GM18526 (cell line): ENCODE data around the gene SPTBN2.

Experiments
- POLR2A ChIP-seq: IDR thresholded peaks from 3 replicates; pipeline ENCODE4 v1.6.1; 2011; ENCODE audit not compliant: insufficient read length; ENCODE audit errors: extremely low read depth

SPTBN2 gene

DNA sequence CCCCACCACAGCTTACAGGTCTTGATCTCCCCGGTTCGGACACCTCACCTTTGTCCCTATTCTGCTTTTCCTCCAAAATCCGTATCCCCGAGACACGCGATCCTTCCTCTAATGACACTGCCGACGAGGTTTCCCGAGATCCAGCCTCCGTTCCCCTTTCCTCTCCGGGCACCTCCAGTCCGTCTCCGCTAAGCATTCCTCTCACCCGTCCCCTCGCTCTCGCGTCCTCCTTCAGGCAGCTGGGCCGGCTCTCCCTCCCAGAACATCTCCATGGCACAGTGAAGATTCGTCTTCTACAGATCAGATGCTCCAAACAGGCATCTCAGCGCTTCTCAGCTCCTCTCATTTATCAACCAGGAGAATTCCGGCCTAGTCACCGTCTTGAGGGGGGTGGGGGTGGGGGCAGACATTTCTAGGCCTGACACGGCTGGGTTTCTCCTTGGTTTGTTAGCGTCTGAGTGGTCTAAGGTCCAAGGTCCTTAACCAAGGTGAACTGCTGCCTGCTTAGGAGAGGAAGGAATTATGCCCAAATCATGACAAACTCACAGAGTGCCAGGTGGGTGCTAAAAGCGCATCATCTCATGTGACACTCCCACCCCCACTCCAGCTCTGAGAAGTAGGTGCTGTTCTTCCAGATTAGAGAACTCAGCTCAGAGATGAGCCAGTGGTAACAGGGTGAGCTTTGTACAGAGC is at the start of gene SPTBN2:
Gene SPTBN2, minus strand, starts transcription at position 524 of the 693 bp plus-strand sequence. CDS start 7,976 bp downstream, outside the sequence.
- TF ChIP-seq POLR2A: no peak

DNA sequence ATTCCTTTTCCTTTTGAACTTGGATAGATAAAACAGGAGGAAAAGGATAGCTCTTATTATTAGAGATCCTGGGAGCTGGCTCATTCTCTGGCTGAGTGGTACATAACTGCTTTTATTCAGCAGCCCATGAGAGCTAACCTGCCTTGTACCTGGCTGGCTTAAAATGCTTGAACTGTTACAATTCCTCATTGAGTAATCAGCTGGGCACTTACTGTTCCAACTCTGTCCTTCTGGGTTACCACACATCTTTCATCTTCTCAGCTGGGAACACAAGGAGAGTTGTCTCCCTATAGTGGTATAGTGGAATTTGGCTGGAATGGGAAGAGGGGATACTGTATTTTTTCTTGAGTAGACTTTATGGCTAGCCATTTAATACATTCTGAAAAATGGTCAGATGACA is 39.8 kb upstream of the SPTBN2 start:
- no peak for TF ChIP-seq POLR2A

- TF ChIP-seq POLR2A: no peak
Measured at GRCh38 chr11:66768088-66768521, 39.1 kb upstream of the SPTBN2 start.

DNA sequence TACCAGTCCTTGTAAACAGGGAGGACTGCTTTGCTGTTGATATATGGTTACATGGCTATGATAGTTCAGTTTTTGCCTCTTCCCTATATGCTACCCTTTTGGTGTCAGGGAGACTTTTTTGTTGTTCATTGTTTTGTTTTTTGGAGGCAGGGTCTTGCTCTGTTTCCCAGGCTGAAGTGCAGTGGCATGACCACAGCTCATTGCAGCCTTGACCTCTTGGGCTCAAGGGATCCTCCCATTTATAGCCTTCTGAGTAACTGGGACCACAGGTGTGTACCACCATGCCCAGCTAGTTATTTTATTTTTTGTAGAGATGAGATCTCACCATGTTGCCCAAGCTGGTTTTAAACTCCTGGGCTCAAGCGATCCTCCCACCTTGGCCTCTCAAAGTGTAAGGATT is 38.6 kb upstream of the SPTBN2 start:
- TF ChIP-seq POLR2A: no peak

- TF ChIP-seq POLR2A: no peak
Measured at GRCh38 chr11:66766681-66767080, 37.7 kb upstream of the SPTBN2 start.

GRCh38 chr11:66762088-66762487 is 33.1 kb upstream of the SPTBN2 start:
- TF ChIP-seq POLR2A: no peak

GRCh38 chr11:66752148-66752547 is 23.1 kb upstream of the SPTBN2 start:
- TF ChIP-seq POLR2A: no peak

GRCh38 chr11:66749091-66749490 is 20.1 kb upstream of the SPTBN2 start:
- no peak for TF ChIP-seq POLR2A

DNA sequence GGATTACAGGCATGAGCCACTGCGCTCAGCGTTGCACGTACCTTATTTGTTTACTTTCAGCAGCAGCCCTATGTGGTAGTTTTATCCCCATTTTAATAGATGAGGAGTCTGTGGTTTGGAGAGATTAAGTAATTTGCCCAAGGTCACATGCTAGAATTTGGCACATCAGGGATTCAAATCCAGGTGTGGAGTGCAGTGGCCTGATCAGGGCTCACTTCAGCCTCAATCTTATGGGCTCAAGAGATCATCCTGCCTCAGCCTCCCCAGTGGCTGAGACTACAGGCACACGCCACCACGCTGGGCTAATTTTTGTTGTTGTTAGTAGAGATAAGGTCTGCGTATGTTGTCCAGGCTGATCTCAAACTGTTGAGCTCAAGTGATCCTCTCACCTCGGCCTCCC is 18.5 kb upstream of the SPTBN2 start:
- TF ChIP-seq POLR2A: no peak

DNA sequence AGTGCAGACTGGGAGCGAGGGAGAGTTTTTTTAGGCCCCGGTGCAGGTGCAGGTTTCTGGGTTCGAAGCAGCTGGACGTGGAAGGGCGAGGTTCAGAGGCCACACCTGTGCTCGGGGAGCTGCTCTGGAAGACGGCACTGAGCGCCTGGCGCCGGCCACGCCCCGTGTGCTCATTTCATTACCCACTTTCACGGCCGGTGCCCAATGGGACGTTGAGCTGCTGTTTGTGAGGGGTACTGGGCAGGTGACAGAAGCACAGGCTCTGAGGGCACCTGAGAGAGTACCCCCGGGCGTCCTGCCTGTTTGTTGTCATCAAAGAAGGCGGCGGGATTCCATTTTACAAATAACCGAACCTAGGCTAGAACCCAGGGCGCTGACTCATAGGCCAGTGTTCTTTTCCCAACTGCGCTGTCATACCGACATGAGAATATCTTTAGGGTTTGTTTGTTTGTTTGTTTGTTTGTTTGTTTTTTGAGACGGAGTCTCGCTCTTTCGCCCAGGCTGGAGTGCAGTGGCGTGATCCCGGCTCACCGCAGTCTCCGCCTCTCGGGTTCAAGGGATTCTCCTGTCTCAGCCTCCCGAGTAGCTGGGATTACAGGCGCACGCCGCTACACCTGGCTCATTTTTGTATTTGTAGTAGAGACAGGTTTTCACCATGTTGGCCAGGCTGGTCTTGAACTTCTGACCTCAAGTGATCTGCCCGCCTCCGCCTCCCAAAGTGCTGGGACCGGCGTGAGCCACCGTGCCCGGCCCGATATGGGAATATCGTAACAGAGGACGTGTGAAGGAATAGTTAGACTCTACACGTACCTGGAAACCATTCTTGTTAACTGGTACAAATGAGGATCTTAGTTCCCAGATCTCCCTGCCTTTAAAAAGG is 16.6 kb upstream of the SPTBN2 start:
- peak; percentile 31 for TF ChIP-seq POLR2A

DNA sequence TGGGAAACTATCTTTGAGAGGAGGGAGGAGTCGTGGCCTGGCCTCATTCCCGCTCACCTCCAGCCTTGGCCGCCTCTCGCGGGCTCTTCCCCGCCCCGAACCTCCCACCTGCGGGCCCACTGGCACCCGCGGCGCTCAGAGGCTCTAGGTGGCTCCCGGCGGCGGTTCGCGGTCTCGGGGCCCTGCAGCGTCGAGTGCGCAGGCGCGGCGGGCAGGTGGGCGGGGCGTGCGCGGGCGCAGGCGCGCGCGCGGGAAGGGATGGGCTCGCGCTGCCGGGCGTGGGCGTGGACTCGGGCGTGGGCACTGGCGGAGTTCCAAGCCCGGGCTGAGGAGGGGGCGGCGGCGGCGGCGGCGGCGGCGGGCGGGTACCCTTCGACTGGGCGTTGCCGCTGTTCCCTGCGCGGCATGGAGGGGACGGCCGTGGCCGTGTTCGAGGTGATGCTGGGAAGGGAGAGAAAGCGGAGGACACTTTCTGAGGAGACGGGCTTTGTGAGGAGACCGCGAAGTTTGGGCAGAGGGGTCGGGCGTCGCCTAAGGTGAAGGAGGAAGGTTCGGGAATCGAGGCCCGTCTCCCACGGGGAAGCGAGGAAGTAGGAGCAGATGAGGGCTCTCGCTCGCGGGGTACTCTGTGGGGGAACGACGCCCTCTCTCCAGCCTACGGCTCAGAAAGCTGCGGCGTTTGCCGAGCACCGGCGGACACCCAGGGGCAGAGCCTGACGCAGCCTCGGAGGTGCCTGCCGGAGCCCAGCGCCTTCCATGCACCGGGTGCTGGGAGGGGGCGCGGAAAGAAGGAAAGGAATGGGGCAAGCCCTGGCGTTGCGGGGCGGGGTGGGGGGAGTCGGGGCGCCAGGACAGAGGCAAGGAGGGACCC is 15.7 kb upstream of the SPTBN2 start:
- peak; percentile 84 for TF ChIP-seq POLR2A

DNA sequence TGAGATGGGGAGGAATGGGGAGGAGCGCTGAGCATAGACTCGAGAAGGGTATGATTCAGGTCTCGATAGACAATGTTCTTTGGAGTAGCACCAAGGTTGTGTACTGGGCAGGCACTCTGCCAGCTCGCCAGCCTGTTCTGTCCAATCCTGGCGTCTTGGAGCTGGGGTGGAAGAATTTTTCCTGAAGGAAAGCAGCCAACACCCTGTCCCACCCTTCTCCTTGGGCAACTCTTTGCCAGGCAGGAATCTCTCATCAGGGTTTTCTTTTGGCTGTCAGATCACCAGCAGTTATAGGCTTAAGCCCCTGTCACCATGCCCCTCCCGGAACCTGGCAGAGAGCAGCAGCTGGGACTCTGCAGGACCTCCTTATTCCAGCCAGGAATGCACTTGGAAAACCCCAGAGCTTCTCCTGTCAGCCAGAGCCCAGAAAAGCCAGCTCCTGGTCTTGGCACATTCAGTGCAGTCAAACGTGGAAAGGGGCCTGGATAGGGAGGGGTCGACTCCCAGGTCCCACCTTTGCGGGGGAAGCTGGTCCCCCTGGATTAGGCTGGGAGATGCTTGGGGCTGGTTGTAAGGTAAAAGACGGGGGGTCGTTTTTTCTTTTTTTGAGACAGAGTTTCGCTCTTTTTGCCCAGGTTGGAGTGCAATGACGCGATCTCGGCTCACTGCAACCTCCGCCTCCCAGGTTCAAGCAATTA is 14.4 kb upstream of the SPTBN2 start:
- no peak for TF ChIP-seq POLR2A

DNA sequence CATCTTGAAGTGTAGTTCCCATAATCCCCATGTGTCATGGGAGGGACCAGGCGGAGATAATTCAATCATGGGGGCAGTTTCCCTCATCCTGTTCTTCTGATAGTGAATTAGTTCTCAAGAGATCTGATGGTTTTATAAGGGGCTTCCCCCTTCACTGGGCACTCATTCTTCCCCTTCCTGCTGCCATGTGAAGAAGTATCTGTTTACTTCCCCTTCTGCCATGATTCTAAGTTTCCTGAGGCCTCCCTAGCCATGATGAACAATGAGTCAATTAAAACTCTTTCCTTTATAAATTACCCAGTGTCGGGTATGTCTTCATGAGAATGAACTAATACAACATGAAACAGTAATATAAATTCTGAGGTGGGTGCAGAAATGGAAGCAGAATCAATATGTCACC is 12.1 kb upstream of the SPTBN2 start:
- no peak for TF ChIP-seq POLR2A

GRCh38 chr11:66739983-66740382 is 11.0 kb upstream of the SPTBN2 start:
- no peak for TF ChIP-seq POLR2A

GRCh38 chr11:66734215-66734614 is 5.2 kb upstream of the SPTBN2 start:
- TF ChIP-seq POLR2A: no peak
